Stimulated activated CD4-positive, alpha-beta T cell treated with anti-CD3 and anti-CD28 coated beads, Interleukin-1b, Interleukin-23, amount 100 ng/mL, for 1 hour (primary cell): ENCODE results near the gene HUS1.
"Not testable (repeated sequence)": the region's sequence is repeated elsewhere in the genome, so short reads cannot be mapped to it uniquely, and the experiment has no call there.

Source experiments
- DNase-seq, 2 donors: peaks; one replicate each; pipeline ENCODE4 v3.0.0-alpha.2; 2020; ENCODE audit warnings: low read depth in 2 of 2

HUS1 gene

GRCh38 chr7:47979145-47979831 lies at the start of gene HUS1:
Gene HUS1 (minus strand): TSS chr7:47979615. CDS start chr7:47979519, 96 bp downstream.
- DNase-seq = peak; percentile 86 to 90

DNA sequence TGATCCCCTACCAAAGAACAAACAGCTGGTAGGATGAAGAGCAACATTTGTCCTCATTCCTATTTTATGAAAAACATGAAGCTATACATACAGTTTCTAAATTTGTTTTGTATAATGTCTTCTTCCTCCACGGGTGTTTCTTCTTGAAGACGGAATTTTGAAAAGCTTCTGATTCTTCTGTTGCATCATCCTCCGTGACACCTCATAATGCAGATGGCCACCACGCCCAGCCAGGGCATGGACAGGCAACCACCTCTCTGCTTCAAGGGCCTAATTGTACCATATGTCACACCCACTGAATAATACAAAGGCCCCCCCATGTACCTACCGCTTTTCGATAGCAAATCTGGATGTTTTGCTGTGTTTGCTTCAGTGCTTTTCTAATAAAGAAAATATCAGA lies 49.5 kb upstream of the HUS1 start, which contains the start of gene SUN3:
SUN3 (minus strand) TSS at position 170 of the 400 bp plus-strand sequence; CDS start at position 1, 169 bp downstream.
- no peak for DNase-seq

DNA sequence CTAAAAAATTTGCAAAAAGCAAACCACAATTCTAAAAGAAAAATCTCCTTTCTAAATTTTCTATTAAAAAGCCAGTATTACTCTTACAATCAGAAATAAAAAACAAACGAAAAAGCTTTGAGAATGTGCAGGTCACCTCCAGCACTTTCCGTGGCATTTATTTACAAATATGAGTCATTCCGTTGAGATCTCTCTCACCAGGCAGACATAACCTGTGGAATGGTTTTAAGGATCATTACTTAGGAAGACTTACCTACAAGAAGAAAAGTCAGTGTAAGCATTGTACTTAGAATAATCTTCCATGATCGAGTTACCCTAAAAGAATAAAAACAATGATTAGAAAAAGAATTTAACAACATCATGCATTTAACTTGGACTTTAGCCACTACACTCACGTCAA lies 46.2 kb upstream of the HUS1 start:
- no peak for DNase-seq

DNA sequence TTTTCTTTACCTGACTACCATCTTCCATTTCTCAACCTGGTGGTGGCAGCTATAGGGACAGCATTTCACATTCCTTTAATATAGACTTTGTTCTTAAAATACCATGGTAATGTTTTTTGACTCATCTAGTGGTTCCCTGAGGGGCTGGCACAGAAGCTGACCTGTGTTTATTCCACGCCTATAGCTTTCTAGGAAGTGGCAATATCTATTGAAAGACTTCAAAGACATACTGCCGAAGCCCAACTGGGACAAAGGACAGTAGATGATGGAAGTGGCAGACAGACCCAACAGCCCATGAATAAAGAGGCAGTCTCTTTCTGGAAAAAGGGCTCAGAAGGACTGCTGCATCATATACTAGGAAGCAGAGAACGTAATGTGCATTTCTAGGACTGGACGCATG lies 38.3 kb upstream of the HUS1 start:
- no peak for DNase-seq

DNA sequence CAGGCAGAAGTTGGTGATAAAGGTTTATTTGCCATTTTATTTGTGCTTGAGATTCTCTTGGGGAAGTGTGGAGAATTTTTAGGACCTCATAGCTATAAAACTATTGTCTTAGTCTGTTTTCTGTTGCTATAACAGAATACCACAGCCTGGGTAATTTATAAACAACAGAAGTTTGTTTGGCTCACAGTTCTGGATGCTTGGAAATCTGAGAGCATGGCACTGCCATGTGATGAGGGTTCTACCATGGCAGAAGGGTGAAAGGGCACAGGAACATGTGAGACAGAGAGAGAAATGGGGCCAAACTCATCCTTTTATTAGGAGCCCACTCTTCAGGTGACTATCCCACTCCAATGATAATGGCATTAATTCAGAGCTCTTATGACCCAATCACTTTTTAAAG lies 37.2 kb upstream of the HUS1 start:
- no peak for DNase-seq

DNA sequence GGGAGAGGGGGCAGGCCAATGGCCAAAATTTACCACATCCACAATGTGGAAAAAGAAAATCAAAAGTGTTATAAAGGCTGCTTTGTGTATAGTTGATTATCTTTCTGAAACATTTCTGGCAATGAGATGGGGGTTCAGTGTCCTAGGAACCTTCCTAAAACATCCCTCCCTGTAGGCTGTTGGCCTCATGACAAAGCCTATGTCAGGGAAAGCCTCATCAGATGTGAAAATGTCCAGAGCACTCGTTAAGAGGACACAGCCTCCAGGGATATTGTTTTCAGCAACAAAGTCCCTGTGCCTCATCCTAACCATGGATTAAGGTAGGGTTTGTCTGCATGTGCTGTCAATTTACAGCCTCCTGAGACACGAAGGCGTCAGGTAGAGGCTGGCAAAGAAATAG lies 32.5 kb upstream of the HUS1 start:
- DNase-seq = no peak

GRCh38 chr7:48011323-48011722 lies 31.9 kb upstream of the HUS1 start:
- DNase-seq = no peak

DNA sequence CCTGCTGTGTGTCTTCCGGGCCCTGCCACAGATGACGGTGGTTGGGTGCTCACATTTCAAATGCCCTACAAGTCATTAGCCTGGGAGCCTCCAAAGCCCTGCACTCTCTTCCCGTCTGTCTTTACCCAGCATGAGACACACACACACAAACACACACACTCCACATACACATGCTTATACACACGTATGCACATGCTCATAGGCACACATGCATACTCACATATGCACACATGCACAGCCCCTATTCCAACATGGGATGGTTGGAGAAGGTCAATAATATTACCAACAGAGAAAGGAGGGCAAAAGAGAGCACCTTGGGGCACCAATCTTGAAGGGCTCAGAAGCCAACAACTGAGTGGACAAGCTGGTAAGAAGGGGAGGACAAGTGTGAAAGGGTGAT lies 30.5 kb upstream of the HUS1 start:
- no peak for DNase-seq

GRCh38 chr7:48009257-48009656 lies 29.8 kb upstream of the HUS1 start:
- DNase-seq = no peak

DNA sequence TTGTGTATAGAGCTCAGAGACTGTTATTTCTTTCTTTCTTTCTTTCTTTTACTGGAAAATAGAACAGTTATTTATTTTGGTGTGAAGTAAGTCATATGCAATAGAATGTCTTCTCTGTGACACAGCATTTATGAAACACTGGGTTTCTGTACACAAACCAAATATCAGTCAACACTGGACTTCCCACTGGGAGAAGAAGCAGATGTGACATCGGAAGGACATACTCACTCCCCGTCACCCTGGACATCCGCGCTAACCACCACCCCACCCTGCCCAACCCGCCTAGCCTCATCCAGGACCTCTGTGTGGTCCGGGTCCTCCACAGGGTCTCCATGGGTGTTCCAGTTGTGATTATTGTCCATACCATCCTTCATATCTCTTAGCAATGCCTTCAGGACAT lies 27.5 kb upstream of the HUS1 start:
- no peak for DNase-seq

DNA sequence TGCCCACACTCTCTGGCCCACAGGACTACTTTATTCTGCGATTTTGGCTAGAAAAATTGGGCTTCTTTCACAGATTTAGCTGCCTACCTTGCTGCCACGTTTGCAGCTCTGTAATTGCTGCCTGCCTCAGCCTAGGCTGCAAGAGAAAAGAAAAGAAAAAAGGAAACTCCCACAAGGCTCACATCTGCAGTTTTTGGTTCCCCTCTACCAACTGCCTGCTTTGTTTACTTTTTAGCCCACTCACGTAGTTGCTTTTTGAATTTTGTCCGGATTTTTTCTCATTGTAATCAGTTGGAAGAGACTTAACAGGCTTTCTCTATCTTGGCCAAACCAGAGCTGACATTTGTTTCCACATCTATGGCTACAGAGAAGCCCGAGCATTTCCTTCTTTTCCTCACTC lies 25.2 kb upstream of the HUS1 start:
- DNase-seq = no peak

DNA sequence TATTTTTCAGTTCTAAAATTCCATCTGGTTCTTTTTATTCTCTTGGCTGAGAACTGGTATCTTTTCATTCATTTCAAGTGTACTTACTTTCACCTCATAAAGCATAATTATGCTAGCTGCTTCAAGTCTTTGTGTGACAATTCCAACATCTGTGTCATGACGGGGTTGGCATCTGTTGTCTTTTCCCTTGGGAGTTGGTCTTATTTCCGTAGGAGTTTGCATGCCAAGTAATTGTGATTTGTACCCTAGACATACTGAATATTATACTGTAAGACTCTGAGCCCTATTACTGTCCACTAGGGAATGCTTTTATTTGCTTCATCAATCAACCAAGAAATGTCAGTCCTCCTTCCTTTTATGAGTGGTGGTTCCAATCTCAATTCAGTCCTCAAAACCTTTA lies 24.6 kb upstream of the HUS1 start:
- no peak for DNase-seq

DNA sequence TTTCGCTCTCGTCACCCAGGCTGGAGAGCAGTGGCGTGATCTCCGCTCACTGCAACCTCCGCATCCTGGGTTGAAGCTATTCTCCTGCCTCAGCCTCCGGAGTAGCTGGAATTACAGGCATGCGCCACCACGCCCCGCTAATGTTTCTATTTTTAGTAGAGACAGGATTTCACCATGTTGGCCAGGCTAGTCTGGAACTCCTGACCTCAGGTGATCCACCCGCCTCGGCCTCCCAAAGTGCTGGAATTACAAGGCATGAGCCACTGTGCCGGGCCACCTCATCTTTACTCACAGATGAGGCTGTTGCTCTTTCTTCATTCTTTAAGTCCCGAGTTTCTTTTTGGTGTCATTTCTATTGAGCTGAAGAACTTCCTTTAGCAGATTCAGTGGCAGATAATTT lies 20.7 kb upstream of the HUS1 start:
- not testable (repeated sequence) for DNase-seq

- no peak for DNase-seq
Measured at GRCh38 chr7:47999413-47999812, 20.0 kb upstream of the HUS1 start.

- no peak for DNase-seq
Measured at GRCh38 chr7:47992446-47992845, 13.0 kb upstream of the HUS1 start.

- peak; percentile 67 to 69 for DNase-seq
Measured at GRCh38 chr7:47991741-47992311, 12.4 kb upstream of the HUS1 start.

DNA sequence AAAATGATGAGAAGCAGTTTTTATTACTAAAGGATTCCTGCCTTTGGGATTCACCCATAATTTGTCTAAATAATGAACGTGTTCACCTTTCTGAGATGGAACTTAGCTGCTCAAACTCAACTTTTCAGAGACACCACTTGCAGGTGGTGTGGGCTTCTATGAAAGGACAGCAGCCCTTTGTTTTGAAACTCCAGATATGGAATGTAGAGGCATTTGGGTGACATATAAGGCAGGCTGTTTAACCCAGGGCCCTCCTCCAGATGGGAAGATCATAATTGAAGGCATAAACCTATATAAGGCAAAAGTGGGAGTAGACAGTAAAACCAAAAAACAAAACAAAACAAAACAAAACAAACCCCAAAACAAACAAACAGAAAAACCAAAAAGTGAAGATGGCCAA lies 11.9 kb upstream of the HUS1 start:
- no peak for DNase-seq

- no peak for DNase-seq
Measured at GRCh38 chr7:47990592-47990991, 11.2 kb upstream of the HUS1 start.

DNA sequence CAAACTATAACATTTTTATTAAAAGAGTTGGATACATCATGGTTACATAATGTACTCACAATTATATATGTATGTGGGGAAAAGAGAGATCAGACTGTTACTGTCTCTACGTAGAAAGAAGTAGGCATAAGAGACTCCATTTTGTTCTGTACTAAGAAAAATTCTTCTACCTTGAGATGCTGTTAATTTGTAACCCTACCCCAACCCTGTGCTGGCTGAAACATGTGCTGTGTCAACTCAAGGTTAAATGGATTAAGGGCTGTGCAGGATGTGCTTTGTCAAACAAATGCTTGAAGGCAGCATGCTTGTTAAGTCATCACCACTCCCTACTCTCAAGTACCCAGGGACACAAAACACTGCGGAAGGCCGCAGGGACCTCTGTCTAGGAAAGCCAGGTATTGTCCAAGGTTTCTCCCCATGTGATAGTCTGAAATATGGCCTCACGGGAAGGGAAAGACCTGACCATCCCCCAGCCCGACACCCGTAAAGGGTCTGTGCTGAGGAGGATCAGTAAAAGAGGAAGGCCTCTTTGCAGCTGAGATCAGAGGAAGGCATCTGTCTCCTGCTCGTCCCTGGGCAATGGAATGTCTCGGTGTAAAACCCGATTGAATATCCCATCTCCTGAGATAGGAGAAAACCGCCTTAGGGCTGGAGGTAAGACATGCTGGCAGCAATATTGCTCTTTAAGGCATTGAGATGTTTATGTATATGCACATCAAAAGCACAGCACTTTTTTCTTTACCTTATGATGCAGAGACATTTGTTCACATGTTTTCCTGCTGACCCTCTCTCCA lies 10.4 kb upstream of the HUS1 start:
- DNase-seq = not testable (repeated sequence)

DNA sequence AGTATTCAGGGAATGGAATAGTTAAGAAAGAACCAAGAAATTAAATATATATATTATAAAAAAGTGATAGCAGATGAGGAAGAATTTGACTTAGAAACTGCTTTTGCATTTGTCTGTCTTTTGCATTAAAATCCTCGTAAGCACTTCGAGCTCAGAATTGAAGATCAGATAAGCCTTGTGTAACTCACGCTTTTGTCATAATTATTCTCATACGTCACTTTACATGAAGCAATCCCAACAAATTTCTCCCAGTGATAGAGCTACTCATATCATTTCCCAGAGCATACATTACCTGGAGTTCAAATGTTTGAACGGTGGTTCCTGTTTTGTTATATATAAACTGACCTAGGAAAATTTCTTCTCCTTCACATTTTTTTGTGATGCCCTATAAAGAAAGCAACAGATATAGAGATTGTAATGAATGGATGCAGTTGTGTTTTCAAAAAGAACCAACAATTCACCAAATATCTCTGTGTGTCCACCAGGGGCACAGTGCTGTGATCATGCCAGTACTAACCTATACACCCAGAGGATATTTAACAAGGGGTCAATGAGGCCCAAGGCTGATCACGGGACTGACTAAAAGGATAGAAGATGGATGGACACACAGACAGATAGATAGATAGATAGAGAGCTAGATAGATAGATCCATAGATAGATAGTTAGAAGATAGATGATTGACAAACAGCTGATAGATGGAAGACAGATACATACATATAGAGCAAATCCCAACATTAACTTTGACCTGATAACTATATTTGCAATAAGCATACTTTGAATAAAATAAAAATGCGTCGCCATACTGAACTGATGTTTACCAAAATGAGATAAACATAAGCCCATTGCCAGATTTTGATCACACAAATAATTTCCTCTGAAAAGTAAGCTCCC lies 9.3 kb upstream of the HUS1 start:
- no peak for DNase-seq

GRCh38 chr7:47982610-47983009 lies 3.2 kb upstream of the HUS1 start:
- no peak for DNase-seq

DNA sequence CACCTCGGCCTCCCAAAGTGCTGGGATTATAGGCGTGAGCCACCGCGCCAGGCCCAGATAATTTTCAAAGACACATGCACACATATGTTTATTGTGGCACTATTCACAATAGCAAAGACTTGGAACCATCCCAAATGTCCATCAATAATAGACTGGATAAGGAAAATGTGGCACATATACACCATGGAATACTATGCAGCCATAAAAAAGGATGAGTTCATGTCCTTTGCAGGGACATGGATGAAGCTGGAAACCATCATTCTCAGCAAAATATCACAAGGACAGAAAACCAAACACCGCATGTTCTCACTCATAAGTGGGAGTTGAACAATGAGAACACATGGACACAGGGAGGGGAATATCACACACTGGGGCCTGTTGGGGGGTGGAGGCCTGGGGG lies 1.2 kb upstream of the HUS1 start:
- not testable (repeated sequence) for DNase-seq
